Prostate gland (tissue), 2 donors: ENCODE results near the gene VDAC1.

Experiments
- CTCF ChIP-seq, 4 experiments: fragments of 200-600 bp in 2 of 4; fragments of 450-650 bp in 2 of 4; sonication (generic) in 2 of 4; IDR thresholded peaks; 1 replicate in 3 of 4; 2 replicates in 1 of 4; pipeline ENCODE4 v1.5.1; 2016 to 2019; ENCODE audit warnings: antibody characterized with exemption in 4 of 4, mild to moderate bottlenecking in 2 of 4, moderate library complexity in 2 of 4
- POLR2A ChIP-seq: fragments of 450-650 bp; IDR thresholded peaks from one replicate; pipeline ENCODE4 v1.6.1; 2016; ENCODE audit warnings: antibody characterized with exemption, mild to moderate bottlenecking

- no peak for TF ChIP-seq CTCF (IDR thresholded peaks at IDR 0.05)
- no peak for TF ChIP-seq POLR2A
Measured at GRCh38 chr5:133950821-133951612, 53.8 kb downstream of the VDAC1 start.
